ENCODE data around the gene DIABLO. TPM values are rescaled to one million over a fixed set of nuclear protein-coding genes. Genes with fewer than 3 reads are reported as not detected.

Gene DIABLO
- total RNA-seq, 1 experiment from 2014 or later = 69.6 TPM

GRCh38 chr12:122250536-122250935 is 24.7 kb upstream of the DIABLO start:
- no peaks in the 10 kb centered on the region for H3K9me3 Mint-ChIP-seq (ENCODE audit: unreplicated experiment)
- BruUV-seq (replicated peaks) = no TSS peak
- TF ChIP-seq CTCF (IDR thresholded peaks at IDR 0.05; ENCODE audit: unreplicated experiment) = no peak
- H3K4me3 Mint-ChIP-seq (ENCODE audit: unreplicated experiment) = no peak overlapping the region
- peaks cover 47% of the 10 kb centered on the region for H3K36me3 Mint-ChIP-seq (ENCODE audit: insufficient read depth, unreplicated experiment)
- ChIA-PET CTCF (interaction anchor here (0.6 kb wide), 1 partner anchor 12 kb away, joined by 3 read pairs; no protein-coding TSS in a partner anchor), POLR2A (interaction anchor here (0.5 to 1.5 kb wide), 3 partner anchors 10 to 25 kb away, joined by 3 to 4 read pairs (median 3); no protein-coding TSS in a partner anchor)
- H3K27ac Mint-ChIP-seq (ENCODE audit: low read depth, unreplicated experiment) = no peak overlapping the region
- no peaks in the 10 kb centered on the region for H3K27me3 Mint-ChIP-seq (ENCODE audit: insufficient read depth, unreplicated experiment)
- no peaks in the 10 kb centered on the region for H3K4me1 Mint-ChIP-seq (ENCODE audit: insufficient read depth, unreplicated experiment)
- intact Hi-C loops (cut with micrococcal nuclease) = no loop called here
- DNase-seq (ENCODE audit: unreplicated experiment) = no peak

- H3K27me3 Mint-ChIP-seq (ENCODE audit: insufficient read depth, unreplicated experiment) = no peaks in the 10 kb centered on the region
- H3K4me3 Mint-ChIP-seq (ENCODE audit: unreplicated experiment) = no peak overlapping the region
- H3K27ac Mint-ChIP-seq (ENCODE audit: low read depth, unreplicated experiment) = no peak overlapping the region
- ChIA-PET CTCF (interaction anchor here (0.6 kb wide), 1 partner anchor 12 kb away, joined by 3 read pairs; no protein-coding TSS in a partner anchor), POLR2A (interaction anchor here (0.5 to 1.5 kb wide), 3 partner anchors 10 to 25 kb away, joined by 3 to 4 read pairs (median 3); no protein-coding TSS in a partner anchor)
- TF ChIP-seq CTCF (IDR thresholded peaks at IDR 0.05; ENCODE audit: unreplicated experiment) = no peak
- intact Hi-C loops (cut with micrococcal nuclease) = no loop called here
- no TSS peak for BruUV-seq (replicated peaks)
- peaks cover 42% of the 10 kb centered on the region for H3K36me3 Mint-ChIP-seq (ENCODE audit: insufficient read depth, unreplicated experiment)
- H3K9me3 Mint-ChIP-seq (ENCODE audit: unreplicated experiment) = no peaks in the 10 kb centered on the region
- H3K4me1 Mint-ChIP-seq (ENCODE audit: insufficient read depth, unreplicated experiment) = no peaks in the 10 kb centered on the region
- no peak for DNase-seq (ENCODE audit: unreplicated experiment)
Observed at GRCh38 chr12:122250047-122250446, 24.2 kb upstream of the DIABLO start.

GRCh38 chr12:122245553-122245952 is 19.7 kb upstream of the DIABLO start:
- H3K4me3 Mint-ChIP-seq (ENCODE audit: unreplicated experiment) = no peak overlapping the region
- intact Hi-C loops (cut with micrococcal nuclease) = no loop called here
- POLR2A ChIA-PET = interaction anchor here (0.5 to 1.2 kb wide), 3 partner anchors 20 to 439 kb away, joined by 3 to 6 read pairs (median 3); partner anchors contain the start of gene DIABLO
- no peak overlapping the region for H3K27ac Mint-ChIP-seq (ENCODE audit: low read depth, unreplicated experiment)
- peaks cover 52% of the 10 kb centered on the region for H3K36me3 Mint-ChIP-seq (ENCODE audit: insufficient read depth, unreplicated experiment)
- no peaks in the 10 kb centered on the region for H3K9me3 Mint-ChIP-seq (ENCODE audit: unreplicated experiment)
- DNase-seq (ENCODE audit: unreplicated experiment) = no peak
- no TSS peak for BruUV-seq (replicated peaks)
- no peaks in the 10 kb centered on the region for H3K4me1 Mint-ChIP-seq (ENCODE audit: insufficient read depth, unreplicated experiment)
- TF ChIP-seq CTCF (IDR thresholded peaks at IDR 0.05; ENCODE audit: unreplicated experiment) = no peak
- no peaks in the 10 kb centered on the region for H3K27me3 Mint-ChIP-seq (ENCODE audit: insufficient read depth, unreplicated experiment)
- CTCF ChIA-PET = interaction anchor here (0.5 to 1.0 kb wide), 2 partner anchors 32 to 1487 kb away, joined by 4 to 5 read pairs; no protein-coding TSS in a partner anchor

GRCh38 chr12:122244565-122245371 is 18.9 kb upstream of the DIABLO start:
- CTCF ChIA-PET = interaction anchor here (1.0 kb wide), 1 partner anchor 32 kb away, joined by 4 read pairs; no protein-coding TSS in a partner anchor
- no peaks in the 10 kb centered on the region for H3K4me1 Mint-ChIP-seq (ENCODE audit: insufficient read depth, unreplicated experiment)
- intact Hi-C loops (cut with micrococcal nuclease) = no loop called here
- H3K36me3 Mint-ChIP-seq (ENCODE audit: insufficient read depth, unreplicated experiment) = peaks cover 48% of the 10 kb centered on the region
- H3K27ac Mint-ChIP-seq (ENCODE audit: low read depth, unreplicated experiment) = no peak overlapping the region
- no peaks in the 10 kb centered on the region for H3K27me3 Mint-ChIP-seq (ENCODE audit: insufficient read depth, unreplicated experiment)
- no peak for DNase-seq (ENCODE audit: unreplicated experiment)
- BruUV-seq (replicated peaks) = no TSS peak
- no peaks in the 10 kb centered on the region for H3K9me3 Mint-ChIP-seq (ENCODE audit: unreplicated experiment)
- TF ChIP-seq CTCF (IDR thresholded peaks at IDR 0.05; ENCODE audit: unreplicated experiment) = no peak
- POLR2A ChIA-PET = interaction anchor here (0.6 to 1.8 kb wide), 4 partner anchors 8 to 19 kb away, joined by 3 to 6 read pairs (median 4); partner anchors contain the start of gene DIABLO
- H3K4me3 Mint-ChIP-seq (ENCODE audit: unreplicated experiment) = no peak overlapping the region

Measured in MCF 10A (cell line).